ENCODE results near the gene ANK2.
A peak's percentile ranks its signal among the peaks of the same experiment; 100 is the strongest.

DNA sequence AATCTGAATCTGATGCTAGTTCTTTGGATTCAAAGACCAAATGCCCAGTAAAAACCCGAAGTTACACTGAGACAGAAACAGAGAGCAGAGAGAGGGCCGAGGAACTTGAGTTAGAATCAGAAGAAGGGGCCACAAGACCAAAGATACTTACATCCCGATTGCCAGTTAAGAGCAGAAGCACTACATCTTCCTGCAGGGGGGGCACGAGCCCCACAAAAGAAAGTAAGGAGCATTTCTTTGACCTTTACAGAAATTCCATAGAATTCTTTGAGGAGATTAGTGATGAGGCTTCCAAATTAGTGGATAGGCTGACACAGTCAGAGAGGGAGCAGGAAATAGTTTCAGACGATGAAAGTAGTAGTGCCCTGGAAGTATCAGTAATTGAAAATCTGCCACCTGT is 309.3 kb downstream of the ANK2 start:
- TF ChIP-seq, protein P1, sequence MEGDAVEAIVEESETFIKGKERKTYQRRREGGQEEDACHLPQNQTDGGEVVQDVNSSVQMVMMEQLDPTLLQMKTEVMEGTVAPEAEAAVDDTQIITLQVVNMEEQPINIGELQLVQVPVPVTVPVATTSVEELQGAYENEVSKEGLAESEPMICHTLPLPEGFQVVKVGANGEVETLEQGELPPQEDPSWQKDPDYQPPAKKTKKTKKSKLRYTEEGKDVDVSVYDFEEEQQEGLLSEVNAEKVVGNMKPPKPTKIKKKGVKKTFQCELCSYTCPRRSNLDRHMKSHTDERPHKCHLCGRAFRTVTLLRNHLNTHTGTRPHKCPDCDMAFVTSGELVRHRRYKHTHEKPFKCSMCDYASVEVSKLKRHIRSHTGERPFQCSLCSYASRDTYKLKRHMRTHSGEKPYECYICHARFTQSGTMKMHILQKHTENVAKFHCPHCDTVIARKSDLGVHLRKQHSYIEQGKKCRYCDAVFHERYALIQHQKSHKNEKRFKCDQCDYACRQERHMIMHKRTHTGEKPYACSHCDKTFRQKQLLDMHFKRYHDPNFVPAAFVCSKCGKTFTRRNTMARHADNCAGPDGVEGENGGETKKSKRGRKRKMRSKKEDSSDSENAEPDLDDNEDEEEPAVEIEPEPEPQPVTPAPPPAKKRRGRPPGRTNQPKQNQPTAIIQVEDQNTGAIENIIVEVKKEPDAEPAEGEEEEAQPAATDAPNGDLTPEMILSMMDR (conservative IDR thresholded peaks at IDR 0.05), result peak; percentile 34
- TF ChIP-seq ZFX (IDR thresholded peaks at IDR 0.05), result no peak
